ENCODE measurements around the gene EEFSEC.

- TF ChIP-seq CTCF (optimal IDR thresholded peaks at IDR 0.05 in 1 of 3, IDR thresholded peaks at IDR 0.05 in 1 of 3, conservative IDR thresholded peaks at IDR 0.05 in 1 of 3; ENCODE audit: extremely low read depth in 1 of 3, insufficient read depth in 2 of 3, low read length in 3 of 3) (no peak), EZH2 (IDR thresholded peaks at IDR 0.05; ENCODE audit: low read length) (no peak)
Observed at GRCh38 chr3:128392021-128392420, 238.7 kb downstream of the EEFSEC start.
